H9 (cell line): ENCODE data around the gene FCRLA. TPM values are rescaled to one million over a fixed set of nuclear protein-coding genes. Genes with fewer than 3 reads are reported as not detected.

Experiments
- DNase-seq: peaks from one replicate; pipeline ENCODE4 v3.0.0-alpha.2; 2017
- H2AFZ ChIP-seq: one replicate; pipeline ENCODE4 v1.6.1; 2013; ENCODE audit warnings: mild to moderate bottlenecking, low read length, control low read depth, moderate library complexity
- H2AK5ac ChIP-seq: 2 replicates; pipeline ENCODE4 v1.6.1; 2013; ENCODE audit warnings: low read length, control low read depth, mixed read lengths; ENCODE audit not compliant: insufficient read length
- H2BK120ac ChIP-seq: one replicate; pipeline ENCODE4 v1.6.1; 2013; ENCODE audit warnings: low read depth, mild to moderate bottlenecking, low read length, control low read depth, inconsistent platforms; ENCODE audit not compliant: poor library complexity, severe bottlenecking
- H2BK12ac ChIP-seq: 2 replicates; pipeline ENCODE4 v1.6.1; 2013; ENCODE audit warnings: low read length, control low read depth, mixed read lengths, low read depth; ENCODE audit not compliant: insufficient read length
- H2BK15ac ChIP-seq: 2 replicates; pipeline ENCODE4 v1.6.1; 2013; ENCODE audit warnings: low read depth, low read length, control low read depth
- H2BK20ac ChIP-seq: one replicate; pipeline ENCODE4 v1.6.1; 2013; ENCODE audit warnings: low read depth, mild to moderate bottlenecking, low read length, control low read depth, inconsistent platforms; ENCODE audit not compliant: poor library complexity, severe bottlenecking
- H2BK5ac ChIP-seq: 2 replicates; pipeline ENCODE4 v1.6.1; 2013; ENCODE audit warnings: low read length, control low read depth, mixed read lengths; ENCODE audit not compliant: insufficient read length
- H3K14ac ChIP-seq: 2 replicates; pipeline ENCODE4 v1.6.1; 2013; ENCODE audit warnings: low read length, control low read depth; ENCODE audit not compliant: insufficient read depth
- H3K18ac ChIP-seq: 2 replicates; pipeline ENCODE4 v1.6.1; 2013; ENCODE audit warnings: low read depth, mild to moderate bottlenecking, mixed read lengths, low read length, control low read depth; ENCODE audit not compliant: insufficient read length
- H3K23ac ChIP-seq: 2 replicates; pipeline ENCODE4 v1.6.1; 2013; ENCODE audit warnings: low read length, control low read depth, mixed read lengths, low read depth; ENCODE audit not compliant: insufficient read length
- H3K23me2 ChIP-seq: 2 replicates; pipeline ENCODE4 v1.6.1; 2013; ENCODE audit warnings: low read depth, mild to moderate bottlenecking, mixed read lengths, low read length, control low read depth; ENCODE audit not compliant: insufficient read length, poor library complexity, severe bottlenecking
- H3K27ac ChIP-seq: 2 replicates; pipeline ENCODE4 v1.5.1; 2013; ENCODE audit warnings: low read length, control low read depth, mixed read lengths, low read depth; ENCODE audit not compliant: insufficient read length
- H3K27me3 ChIP-seq: 2 replicates; pipeline ENCODE4 v1.6.1; 2013; ENCODE audit warnings: low read length, control low read depth, inconsistent platforms; ENCODE audit not compliant: insufficient read depth
- H3K4ac ChIP-seq: 2 replicates; pipeline ENCODE4 v1.6.1; 2013; ENCODE audit warnings: low read depth, mild to moderate bottlenecking, control low read depth, inconsistent platforms, low read length, moderate library complexity
- H3K4me1 ChIP-seq: 2 replicates; pipeline ENCODE4 v1.6.1; 2013; ENCODE audit warnings: low read length, control low read depth, inconsistent platforms; ENCODE audit not compliant: insufficient read depth
- H3K4me2 ChIP-seq: 2 replicates; pipeline ENCODE4 v1.6.1; 2013; ENCODE audit warnings: low read length, control low read depth, mixed read lengths; ENCODE audit not compliant: insufficient read length, insufficient read depth
- H3K56ac ChIP-seq: 2 replicates; pipeline ENCODE4 v1.6.1; 2013; ENCODE audit warnings: low read depth, mild to moderate bottlenecking, mixed read lengths, low read length, control low read depth; ENCODE audit not compliant: insufficient read length
- H3K79me1 ChIP-seq: 2 replicates; pipeline ENCODE4 v1.6.1; 2013; ENCODE audit warnings: low read depth, mild to moderate bottlenecking, moderate library complexity, low read length, control low read depth, inconsistent platforms; ENCODE audit not compliant: insufficient read depth, poor library complexity, severe bottlenecking
- H3K79me2 ChIP-seq: 2 replicates; pipeline ENCODE4 v1.6.1; 2013; ENCODE audit warnings: low read length, control low read depth, inconsistent platforms; ENCODE audit not compliant: insufficient read depth
- H3K9ac ChIP-seq: 2 replicates; pipeline ENCODE4 v1.6.1; 2013; ENCODE audit warnings: low read length, control low read depth, mixed read lengths; ENCODE audit not compliant: insufficient read length; ENCODE audit errors: extremely low read depth
- H3K9me3 ChIP-seq: one replicate; pipeline ENCODE4 v1.6.1; 2013; ENCODE audit warnings: low read depth, low read length, inconsistent platforms; ENCODE audit not compliant: control insufficient read depth
- H3T11ph ChIP-seq: one replicate; pipeline ENCODE4 v1.6.1; 2013; ENCODE audit warnings: mild to moderate bottlenecking, low read length, control low read depth, inconsistent platforms
- H4K20me1 ChIP-seq: one replicate; pipeline ENCODE4 v1.6.1; 2013; ENCODE audit not compliant: control insufficient read depth, insufficient read length, insufficient read depth
- H4K5ac ChIP-seq: 2 replicates; pipeline ENCODE4 v1.6.1; 2013; ENCODE audit warnings: low read depth, mild to moderate bottlenecking, mixed read lengths, low read length, control low read depth; ENCODE audit not compliant: insufficient read length
- H4K8ac ChIP-seq: replicated peaks from 2 replicates; pipeline ENCODE4 v1.6.1; 2013; ENCODE audit warnings: low read length, control low read depth, mixed read lengths, low read depth; ENCODE audit not compliant: insufficient read length
- H4K91ac ChIP-seq: 2 replicates; pipeline ENCODE4 v1.6.1; 2013; ENCODE audit warnings: low read depth, mild to moderate bottlenecking, moderate library complexity, mixed read lengths, low read length, control low read depth; ENCODE audit not compliant: insufficient read length
- H3K27ac Mint-ChIP-seq, 3 experiments: 2 replicates in 2 of 3; 3 replicates in 1 of 3; pipeline ENCODE4 v1.8.0; 2020 to 2021; ENCODE audit warnings: mixed read lengths in 3 of 3, mild to moderate bottlenecking in 1 of 3, moderate library complexity in 1 of 3
- H3K27me3 Mint-ChIP-seq: 2 replicates; pipeline ENCODE4 v1.8.0; 2021; ENCODE audit warnings: low read depth, mild to moderate bottlenecking, moderate library complexity, mixed read lengths
- H3K36me3 Mint-ChIP-seq, 3 experiments: 2 replicates in 2 of 3; 3 replicates in 1 of 3; pipeline ENCODE4 v1.8.0; 2020 to 2021; ENCODE audit warnings: low read depth in 3 of 3, mixed read lengths in 3 of 3; ENCODE audit not compliant: insufficient read depth in 1 of 3
- H3K4me1 Mint-ChIP-seq, 2 experiments: 2 replicates each; pipeline ENCODE4 v1.8.0; 2020; ENCODE audit warnings: mixed read lengths in 2 of 2
- H3K4me3 Mint-ChIP-seq, 2 experiments: 2 replicates in 1 of 2; 3 replicates in 1 of 2; pipeline ENCODE4 v1.8.0; 2020 to 2021; ENCODE audit warnings: mild to moderate bottlenecking in 2 of 2, mixed read lengths in 2 of 2, moderate library complexity in 1 of 2
- H3K9me3 Mint-ChIP-seq, 2 experiments: 2 replicates in 1 of 2; 3 replicates in 1 of 2; pipeline ENCODE4 v1.8.0; 2020; ENCODE audit warnings: mild to moderate bottlenecking in 2 of 2, mixed read lengths in 2 of 2, moderate library complexity in 1 of 2
- CTCF ChIP-seq: fragments of 200-600 bp; sonication (generic); conservative IDR thresholded peaks from 3 replicates; pipeline ENCODE4 v1.8.0; 2021; ENCODE audit warnings: antibody characterized with exemption, mild to moderate bottlenecking
- WGBS: extraction: QIAGEN DNeasy Blood & Tissue Kit; methylation state at CpG from one replicate; pipeline ENCODE4 v1.1.7; 2013; ENCODE audit warnings: missing lambda C conversion rate, low lambda C conversion rate, mixed read lengths; ENCODE audit not compliant: insufficient read length; ENCODE audit errors: extremely low coverage; 5-methylcytosine and 5-hydroxymethylcytosine counted together
- total RNA-seq: library from RNA; stranded (reverse); gene quantifications from 2 replicates; pipeline ENCODE4 v1.2.1, GENCODE V29; 2021

The FCRLA gene
- total RNA-seq, 1 experiment from 2014 or later = not detected

DNA sequence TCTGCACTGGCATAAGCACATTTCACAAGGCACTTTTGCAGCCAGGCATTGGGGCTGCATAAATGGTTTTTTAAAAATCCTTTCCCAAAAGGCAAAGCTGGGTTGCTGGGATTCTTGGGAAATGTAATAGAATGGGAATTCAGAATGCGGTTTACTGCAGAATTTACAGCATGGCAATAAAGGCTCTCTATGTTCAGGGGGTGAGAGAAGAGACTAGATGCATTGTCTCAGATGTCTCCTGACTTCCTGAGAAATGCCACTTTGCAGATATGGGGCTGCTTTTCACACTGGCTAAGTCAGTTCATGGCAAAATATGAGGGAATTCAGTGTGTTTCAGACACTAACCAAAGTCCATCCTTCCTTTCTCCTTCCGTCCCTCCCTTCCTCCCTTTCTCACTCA, 30.6 kb upstream of the FCRLA start:
- Histone ChIP-seq H3K23ac (no peak overlapping the region), H3K56ac (no peak overlapping the region), H3K27me3 (no peaks in the 10 kb centered on the region), H3T11ph (no peak overlapping the region), H3K9me3 (no peaks in the 10 kb centered on the region), H3K27ac (no peak overlapping the region), H3K4me2 (no peak overlapping the region), H4K91ac (no peak overlapping the region), H3K23me2 (no peaks in the 10 kb centered on the region), H3K4me1 (no peaks in the 10 kb centered on the region), H2AFZ (no peak overlapping the region), H4K20me1 (no peaks in the 10 kb centered on the region), H3K9ac (no peak overlapping the region), H2BK15ac (no peak overlapping the region), H3K79me1 (no peaks in the 10 kb centered on the region), H2BK5ac (no peak overlapping the region), H2AK5ac (no peak overlapping the region), H4K5ac (no peak overlapping the region), H3K4ac (no peak overlapping the region), H3K14ac (no peak overlapping the region), H2BK20ac (no peak overlapping the region), H2BK12ac (no peak overlapping the region), H3K79me2 (no peaks in the 10 kb centered on the region), H2BK120ac (no peak overlapping the region), H3K18ac (no peak overlapping the region), H4K8ac (no peak overlapping the region)
- H3K9me3 Mint-ChIP-seq = no peaks in the 10 kb centered on the region
- no peak for DNase-seq
- no CpG with 5 or more reads among the region's 2 CpGs for WGBS
- H3K27me3 Mint-ChIP-seq = no peaks in the 10 kb centered on the region; the same call in none of the 2 replicates
- no peak for TF ChIP-seq CTCF
- no peak overlapping the region for H3K27ac Mint-ChIP-seq
- peaks cover 7 to 16% of the 10 kb centered on the region in 2 experiments for H3K4me1 Mint-ChIP-seq
- H3K4me3 Mint-ChIP-seq = no peak overlapping the region
- H3K36me3 Mint-ChIP-seq = no peaks in the 10 kb centered on the region; a peak in 1 of 7 replicates
